IPS-NIHi7 (cell line): Measurements from ENCODE around the gene PPP4R4.
A peak's percentile ranks its signal among the peaks of the same experiment; 100 is the strongest.
"Not testable (repeated sequence)": the region's sequence is repeated elsewhere in the genome, so short reads cannot be mapped to it uniquely, and the experiment has no call there.

Source experiments
- DNase-seq: peaks from one replicate; pipeline ENCODE4 v3.0.0; 2012; ENCODE audit warnings: mixed read lengths; ENCODE audit errors: extremely low spot score

PPP4R4 gene

DNA sequence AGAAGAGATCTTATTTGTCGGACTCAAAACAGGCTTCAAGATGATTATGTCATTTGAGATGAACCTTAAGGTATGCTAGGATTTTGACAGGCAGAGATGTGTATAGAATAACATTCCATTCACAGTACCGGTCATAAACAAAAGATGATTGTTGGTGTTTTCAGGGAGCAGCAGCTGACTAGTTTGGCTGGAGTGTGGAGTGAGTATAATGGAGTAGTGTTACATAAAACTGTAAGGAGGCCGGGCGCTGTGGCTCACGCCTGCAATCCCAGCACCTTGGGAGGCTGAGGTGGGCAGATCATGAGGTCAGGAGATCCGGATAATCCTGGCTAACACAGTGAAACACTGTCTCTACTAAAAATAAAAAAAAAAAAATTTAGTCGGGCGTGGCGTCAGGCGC is 95.0 kb downstream of the PPP4R4 start:
- DNase-seq, result no peak

DNA sequence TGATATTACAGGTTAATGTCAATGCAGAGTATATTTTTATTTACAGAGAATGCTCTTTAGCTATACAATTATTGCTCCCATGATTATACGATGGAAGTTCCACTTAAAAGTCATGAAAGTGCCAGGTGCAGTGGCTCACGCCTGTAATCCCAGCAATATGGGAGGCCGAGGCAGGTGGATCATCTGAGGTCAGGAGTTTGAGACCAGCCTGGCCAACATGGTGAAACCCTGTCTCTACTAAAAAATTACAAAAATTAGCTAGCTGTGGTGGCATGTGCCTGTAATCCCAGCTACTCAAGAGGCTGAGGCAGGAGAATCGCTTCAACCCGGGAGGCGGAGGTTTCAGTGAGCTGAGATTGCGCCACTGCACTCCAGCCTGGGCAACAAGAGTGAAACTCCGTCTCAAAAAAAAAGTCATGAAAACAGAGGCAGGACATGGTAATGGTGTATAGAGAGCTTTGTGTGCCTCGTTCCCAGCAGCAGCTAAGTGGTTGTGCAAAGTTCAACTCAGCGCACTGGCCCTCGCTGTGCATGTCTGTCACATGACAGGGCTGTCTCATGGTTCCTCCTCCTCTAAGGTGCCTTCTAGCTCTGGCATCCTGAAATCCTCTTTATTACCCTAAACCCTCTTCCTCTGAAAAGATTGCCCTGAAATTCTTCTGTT is 102.9 kb downstream of the PPP4R4 start:
- not testable (repeated sequence) for DNase-seq

DNA sequence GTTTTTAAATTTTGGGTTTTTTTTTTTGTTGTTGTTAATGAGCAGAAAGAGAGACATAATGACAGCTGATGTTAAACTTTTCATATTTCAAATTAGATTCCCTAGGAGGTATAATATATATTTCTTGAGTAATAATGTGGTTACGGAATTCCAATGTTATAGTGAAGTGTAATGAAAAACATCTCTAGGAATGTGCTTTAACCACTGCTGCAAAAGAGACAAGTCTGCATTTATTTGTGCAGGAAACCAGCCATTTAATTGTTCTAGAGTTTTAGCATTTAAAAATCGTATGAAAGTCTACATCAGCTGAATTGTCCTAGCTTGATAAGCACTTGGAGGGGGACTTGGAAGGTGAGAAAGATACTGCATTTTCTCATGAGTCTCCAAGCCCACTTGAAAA is 104.6 kb downstream of the PPP4R4 start:
- no peak for DNase-seq

DNA sequence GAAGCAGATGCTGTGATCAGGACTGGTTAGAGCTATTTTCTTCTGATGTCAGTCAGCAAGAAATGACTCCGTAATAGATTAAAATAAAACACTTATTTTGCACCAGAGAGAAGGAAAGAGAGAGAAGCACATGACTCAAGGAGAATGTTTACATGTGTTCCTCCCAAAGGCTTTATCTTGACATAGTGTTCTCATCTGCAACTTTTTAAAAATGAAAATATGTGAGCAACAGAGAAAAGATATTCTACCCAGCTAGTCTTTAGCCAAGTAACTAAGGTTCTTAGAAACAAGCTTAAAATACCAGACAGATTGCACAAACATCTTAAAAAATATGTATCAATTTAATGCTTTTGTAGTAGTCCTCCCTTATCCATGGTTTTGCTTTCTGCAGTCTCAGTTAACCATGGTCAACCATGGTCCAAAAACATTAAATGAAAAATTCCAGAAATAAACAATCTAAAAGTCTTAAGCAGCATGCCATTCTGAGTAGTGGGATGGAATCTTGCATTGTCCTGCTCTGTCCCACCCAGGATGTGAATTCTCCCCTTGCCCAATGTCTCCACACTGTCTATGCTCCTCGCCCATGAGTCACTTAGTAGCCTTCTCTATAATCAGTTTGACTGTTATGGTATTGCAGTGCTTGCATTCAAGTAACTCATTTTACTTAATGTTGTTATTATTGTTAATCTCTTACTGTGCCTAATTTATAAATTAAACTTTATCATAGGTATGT is 109.0 kb downstream of the PPP4R4 start:
- no peak for DNase-seq

DNA sequence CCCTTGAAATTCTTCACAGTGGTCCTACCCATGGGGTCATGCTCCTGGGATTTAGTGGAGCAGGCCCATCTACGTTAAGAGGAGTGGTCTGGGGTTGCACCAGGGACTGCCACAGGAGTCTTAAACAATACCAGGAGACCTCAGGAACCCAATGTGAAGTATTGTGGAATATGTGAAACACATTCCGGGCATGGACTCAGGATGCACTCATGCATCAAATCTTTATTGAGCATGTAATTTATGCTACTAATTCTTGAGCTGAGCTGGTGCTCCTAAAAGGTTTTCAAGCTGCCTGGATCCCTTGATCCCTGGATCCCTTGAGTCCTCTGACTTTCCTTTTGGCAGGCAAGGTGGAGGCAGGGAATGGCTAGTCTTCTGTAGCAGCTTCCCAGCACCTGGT is 110.1 kb downstream of the PPP4R4 start:
- DNase-seq, result no peak

DNA sequence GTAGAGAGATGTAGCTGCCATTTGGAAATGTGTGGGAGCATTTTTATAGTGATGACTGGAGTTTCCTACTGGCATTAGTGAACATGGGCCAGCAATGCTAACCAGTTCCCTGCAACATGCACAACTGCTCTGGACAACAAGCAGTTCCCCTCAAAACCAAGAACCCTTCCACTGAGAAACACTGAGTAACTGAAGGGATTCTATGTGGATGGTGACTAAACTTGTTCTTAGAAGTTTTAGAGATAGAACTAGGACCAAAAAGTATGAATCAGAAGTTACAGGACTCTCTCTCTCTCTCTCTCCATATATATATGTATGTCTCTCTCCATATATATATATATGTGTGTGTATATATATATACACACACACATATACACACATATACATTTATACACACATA is 111.0 kb downstream of the PPP4R4 start:
- no peak for DNase-seq

DNA sequence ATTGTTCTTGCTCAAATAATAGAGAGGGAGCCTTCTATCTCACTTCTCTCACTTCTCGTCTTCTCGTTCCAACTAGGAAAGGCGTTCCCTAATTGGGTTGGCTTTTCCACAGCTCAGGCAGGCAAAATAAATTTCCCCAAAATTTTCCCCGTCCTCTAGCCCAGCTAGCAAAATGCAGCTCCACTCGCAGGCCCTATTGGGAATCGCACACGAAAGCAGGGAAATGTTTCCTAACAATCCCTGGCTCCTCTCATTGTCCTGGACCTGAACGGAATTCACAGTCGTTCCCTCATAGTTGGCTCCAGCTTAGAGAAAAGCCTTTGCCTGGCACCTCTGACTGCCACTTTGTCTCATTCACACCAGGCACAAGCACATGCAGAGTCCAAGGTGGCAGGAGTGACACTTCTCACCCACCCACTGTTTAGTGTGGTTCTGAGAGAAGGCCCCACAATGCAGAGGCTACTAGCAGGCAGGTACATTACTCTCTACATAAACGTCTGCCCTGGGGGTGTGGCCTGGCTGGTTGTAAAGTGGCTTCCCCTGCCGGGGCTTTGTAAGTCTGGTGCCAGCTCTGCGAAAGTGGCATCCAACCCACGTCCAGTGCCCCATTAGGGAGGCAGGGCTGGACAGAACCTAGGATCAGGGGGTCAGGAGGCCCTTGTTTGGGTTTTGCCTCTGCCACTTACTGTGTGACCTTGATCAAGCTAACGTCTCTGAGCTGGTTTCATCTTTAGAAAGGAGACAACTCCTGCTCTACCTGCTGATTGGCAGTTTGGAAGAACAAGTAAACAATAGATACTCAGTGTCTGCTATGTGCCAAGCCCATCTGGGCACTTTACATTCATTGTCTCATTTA is 114.7 kb downstream of the PPP4R4 start:
- DNase-seq, result peak; percentile 67

DNA sequence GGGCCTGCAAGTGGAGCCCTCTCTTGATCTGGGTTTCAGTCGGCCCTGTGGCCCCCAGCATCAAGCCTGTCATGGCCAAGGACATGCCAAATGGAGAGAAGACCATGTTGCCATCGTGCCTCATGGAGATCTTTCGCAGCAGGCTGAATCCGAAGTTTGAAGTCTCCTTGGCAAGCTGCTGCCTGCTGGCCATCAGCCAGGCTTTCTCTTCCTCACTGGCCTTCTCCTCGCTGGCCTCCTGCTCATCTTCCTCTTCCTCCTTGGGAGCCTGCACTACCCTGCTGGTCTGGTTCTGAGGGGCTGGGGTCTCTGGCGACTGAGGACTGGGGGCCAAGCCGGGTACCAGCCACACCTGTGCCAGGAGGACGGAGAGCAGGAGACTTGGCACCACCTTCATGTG is 116.1 kb downstream of the PPP4R4 start:
- no peak for DNase-seq

DNA sequence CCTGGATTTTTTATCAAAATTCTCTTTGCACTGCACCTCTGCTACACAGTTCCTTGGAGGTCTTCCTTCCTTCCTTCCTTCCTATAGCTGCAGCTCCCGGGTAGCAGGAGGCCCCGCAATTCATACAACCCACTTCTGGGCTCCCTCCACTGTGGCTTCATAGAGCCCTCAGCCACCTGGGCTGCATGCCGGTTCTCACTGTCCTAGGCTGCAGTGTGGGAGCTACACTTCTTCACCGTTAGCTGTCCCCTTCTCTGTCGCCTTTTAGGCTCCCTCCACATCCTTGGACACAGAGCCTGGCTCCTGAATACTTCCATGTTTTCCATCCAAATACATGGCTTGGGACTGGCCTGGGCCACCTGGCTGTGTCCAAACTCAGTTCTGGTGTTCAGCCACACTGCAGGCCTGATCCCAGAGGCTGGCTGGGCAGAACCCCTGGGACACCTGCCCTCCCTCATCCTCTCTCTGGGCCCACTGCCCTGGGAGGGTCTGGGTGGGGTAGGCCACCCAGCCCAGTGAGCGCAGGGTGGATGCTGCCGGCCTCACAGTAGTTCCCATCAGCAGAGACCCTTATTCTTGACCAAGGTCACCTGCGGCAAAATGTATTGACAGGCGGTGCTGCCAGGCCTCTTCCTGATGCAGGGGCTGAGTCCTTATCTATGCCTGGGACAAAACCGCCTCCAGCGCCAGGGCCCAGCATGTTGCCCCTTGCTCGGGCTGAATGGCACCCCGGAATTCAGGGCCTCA is 117.2 kb downstream of the PPP4R4 start:
- no peak for DNase-seq

DNA sequence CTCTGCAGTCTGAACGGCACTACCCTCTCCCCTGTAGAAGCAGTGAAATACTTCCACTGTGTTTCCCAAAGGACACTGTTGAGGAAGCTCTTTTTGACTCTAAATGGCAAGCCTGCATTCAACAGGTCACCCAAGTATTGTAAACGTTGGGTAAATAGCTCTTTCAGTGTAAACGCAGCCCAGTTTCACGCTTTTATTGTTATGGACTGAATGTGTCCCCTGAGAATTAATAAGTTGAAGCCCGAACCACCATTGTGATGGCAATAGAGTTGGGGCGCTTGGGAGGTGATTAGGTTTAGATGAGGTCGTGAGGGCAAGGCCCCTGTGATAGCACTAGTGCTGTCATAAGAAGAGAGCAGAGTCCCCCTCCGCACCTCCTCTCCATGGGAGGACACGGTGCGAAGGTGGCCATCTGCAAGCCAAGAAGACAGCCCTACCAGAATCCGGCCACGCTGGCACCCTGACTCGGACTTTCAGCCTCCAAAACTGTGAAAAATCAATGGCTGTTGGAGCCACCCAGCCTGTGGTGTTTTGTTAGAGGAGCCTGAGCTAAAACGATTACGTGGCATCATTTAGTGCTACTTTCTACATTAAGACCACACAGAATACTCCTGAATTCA is 117.9 kb downstream of the PPP4R4 start:
- no peak for DNase-seq

DNA sequence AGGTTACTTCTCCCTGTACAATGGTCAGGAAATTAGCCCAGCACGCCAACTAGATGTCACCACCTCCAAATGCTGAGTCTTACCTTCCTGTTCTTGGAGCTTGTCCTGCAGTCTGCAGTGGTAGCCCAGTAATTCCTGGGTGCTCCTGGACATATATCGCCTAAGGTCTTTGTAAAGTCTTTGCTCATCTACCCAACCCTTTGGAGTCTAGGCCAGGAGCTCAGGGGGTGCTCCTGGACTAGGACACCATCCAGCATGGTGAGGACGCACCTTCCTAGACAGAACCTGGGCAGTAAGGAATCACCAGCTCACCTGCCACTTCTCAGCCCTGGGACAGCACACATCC is 118.4 kb downstream of the PPP4R4 start:
- DNase-seq, result no peak

DNA sequence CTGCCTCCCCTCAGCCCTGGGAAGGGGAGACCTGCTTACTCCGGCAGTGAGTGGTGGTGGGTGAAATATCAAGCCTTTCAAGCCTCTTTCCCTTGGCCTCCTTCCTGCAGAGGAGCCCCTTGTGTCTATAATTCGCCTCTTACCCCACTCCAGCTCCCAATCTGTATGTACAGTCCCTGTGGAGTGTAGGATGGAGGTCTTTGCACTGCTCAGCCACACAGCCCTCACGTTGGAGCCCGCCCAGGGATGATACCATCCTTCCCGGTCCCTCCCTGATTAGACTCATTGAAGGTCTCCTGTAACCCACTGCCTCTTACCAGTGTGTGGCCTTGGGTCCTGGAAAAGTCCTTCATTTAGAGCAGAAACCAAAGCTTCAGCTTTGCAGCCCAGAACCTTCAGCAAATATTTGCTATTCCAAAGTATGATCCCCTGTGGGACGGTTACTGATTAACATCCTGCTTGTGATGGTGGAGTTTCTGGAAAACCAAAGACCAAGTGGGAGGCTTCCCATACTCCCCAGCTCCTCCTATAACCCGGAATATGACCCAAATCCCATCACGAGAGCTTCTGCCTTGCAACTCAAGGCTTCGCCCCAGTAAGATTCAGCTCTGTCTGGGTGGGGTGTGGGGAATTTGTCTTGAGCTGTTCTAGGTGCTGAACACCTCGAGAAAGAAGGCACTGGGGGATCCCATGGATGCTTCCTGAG is 118.9 kb downstream of the PPP4R4 start, which contains the start of gene SERPINA10:
SERPINA10 (minus strand) TSS at position 397 of the 706 bp plus-strand sequence. CDS start 2,675 bp downstream, outside the sequence.
- DNase-seq, result peak; percentile 31

DNA sequence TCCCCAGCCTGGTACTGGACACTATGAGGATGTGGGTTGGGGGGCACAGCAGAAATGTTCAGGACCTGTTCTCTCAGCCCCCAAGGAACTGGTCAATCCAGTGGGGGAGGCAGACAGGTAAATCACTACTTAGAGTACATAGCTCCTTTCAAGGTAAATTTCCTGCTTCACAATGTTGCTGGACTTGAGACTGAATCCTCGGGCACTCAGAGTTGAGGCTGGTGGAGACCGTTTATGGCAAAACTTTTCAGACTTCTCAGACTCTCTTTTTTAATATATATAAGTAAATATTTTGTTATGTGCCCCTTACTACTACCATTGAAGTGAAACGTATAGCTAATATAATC is 119.4 kb downstream of the PPP4R4 start:
- DNase-seq, result no peak

DNA sequence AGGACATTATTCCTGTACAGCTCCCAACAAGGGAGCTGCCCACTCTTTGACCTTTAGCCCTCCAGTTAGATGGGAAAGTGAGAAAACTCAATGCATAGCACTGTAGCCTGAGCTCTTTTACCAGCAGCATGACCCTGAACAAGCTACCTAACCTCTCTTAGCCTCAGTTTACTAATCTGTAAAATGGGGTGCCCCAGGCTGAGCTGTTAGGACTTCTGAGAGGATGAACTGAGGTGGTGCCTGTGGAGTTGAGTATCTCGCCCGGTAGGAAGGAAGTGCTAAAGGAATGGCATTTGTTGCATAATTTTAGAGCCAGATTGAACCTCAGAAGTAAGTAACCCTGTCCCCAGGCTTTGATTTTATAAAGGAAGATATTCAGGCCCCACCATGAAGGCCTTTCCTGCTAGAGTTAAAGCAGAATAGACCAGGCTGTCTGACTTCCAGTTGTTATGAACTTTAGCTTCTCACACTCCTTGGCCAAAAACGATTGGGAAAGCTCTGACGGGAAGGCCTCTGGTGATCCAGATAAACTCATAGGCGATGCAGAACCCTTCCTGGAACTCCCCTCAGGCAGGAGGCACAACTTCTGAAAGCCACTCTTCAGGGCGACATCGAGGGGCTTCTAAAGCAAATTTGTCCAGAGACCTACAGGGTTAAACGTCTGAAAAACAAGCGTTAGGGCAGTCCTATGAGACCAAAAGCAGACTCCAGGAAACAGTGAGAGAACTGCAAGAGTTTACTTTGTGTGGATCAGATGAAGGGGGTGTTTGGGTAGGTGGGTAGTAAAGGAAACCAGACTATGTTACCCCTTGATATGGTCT is 121.4 kb downstream of the PPP4R4 start:
- no peak for DNase-seq

DNA sequence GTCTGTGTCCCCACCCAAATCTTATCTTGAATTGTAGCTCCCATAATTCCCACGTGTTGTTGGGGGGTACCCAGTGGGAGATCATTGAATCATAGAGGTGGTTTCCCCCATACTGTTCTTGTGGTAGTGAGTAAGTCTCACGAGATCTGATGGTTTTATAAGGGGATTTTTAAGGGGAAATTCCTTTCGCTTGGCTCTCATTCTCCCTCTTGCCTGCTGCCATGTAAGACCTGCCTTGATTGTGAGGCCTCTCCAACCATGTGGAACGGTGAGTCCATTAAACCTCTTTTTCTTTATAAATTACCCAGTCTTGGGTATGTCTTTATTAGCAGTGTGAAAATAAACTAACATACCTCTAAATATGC is 122.0 kb downstream of the PPP4R4 start:
- not testable (repeated sequence) for DNase-seq

DNA sequence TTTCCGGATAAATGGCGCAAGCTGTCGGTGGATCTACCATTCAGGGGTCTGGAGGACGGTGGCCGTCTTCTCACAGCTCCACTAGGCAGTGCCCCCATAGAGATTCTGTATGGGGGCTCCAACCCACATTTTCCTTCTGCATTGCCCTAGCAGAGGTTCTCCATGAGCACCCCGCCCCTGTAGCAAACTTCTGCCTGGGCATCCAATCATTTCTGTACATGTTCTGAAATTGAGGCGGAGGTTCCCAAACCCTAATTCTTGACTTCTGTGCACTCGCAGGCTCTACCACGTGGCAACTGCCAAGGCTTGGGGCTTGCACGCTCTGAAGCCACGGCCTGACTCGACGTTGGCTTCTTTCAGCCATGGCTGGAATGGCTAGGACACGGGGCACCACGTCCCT is 124.0 kb downstream of the PPP4R4 start:
- no peak for DNase-seq

DNA sequence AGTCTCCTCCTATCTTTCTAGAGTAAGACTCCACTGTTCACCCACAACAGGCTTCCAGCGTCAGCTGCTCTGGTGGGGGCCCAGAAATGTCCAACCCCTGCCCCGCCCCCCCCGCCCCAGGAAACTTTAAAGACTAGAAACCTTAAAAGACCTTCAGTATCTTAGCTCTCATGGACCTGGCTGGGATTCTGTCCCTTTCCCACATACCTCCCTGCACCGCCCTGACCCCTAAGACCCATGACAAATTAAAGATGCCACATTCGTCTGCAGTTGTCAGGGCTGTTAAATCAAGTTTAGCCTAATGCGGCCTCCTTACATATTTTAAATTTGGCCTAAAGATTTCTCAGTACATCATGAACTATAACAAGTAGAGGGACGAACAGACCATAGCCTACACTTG is 129.0 kb downstream of the PPP4R4 start:
- DNase-seq, result no peak

DNA sequence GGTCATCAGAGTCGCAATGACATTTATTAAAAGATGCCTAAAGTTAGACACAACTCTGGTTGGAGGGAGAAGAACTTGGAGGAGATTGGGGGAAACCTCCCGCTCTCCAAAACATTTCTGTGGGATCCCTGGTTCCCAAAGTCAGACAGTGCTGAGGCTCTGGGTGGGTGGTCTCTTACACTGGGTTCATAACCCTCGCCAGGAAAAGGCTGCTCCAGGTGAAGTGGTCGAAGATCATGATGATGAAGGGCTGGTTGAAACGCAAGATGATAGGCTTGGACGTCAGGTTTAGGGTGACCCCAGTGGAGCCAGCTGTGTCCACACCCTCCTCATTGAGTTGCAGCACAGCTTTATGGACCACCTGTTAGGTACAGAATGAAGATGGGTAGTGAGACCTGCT is 130.1 kb downstream of the PPP4R4 start:
- no peak for DNase-seq

DNA sequence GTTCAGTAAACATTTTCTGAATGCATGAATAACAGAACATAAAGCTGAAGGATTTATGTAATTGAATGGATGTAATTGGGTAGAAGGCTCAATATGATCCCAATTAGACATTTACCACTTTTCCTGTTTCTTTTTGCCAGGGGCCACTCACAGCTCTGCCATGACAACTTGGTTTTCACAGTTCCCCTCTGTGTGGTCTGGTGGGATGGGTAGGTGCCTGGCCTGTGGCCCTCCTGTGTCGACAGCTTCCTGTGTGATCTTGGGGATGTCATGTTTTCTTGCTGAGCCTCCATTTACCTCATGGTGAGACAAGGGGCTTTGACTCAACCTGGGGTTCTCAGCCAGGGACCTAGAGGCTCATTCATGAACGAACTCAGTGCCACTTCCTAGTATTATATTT is 131.5 kb downstream of the PPP4R4 start:
- no peak for DNase-seq
